Fibroblast of lung (primary cell): ENCODE measurements around the gene ZNF521. TPM values are rescaled to one million over a fixed set of nuclear protein-coding genes. Genes with fewer than 3 reads are reported as not detected.
A peak's percentile ranks its signal among the peaks of the same experiment; 100 is the strongest.

Experiments used
- DNase-seq, 2 donors: peaks; one replicate each; pipeline versions ENCODE4 v3.0.0 to v3.0.0-alpha.2; 2010; ENCODE audit warnings: low read depth in 2 of 2
- H2AFZ ChIP-seq: 2 replicates; pipeline ENCODE4 v1.5.1; 2012; ENCODE audit warnings: low read length, control low read depth, inconsistent platforms
- H3K27ac ChIP-seq: 2 replicates; pipeline ENCODE4 v1.5.1; 2011; ENCODE audit warnings: low read length, control low read depth; ENCODE audit not compliant: insufficient read depth
- H3K27me3 ChIP-seq: 2 replicates; pipeline ENCODE4 v1.5.1; 2011; ENCODE audit warnings: mild to moderate bottlenecking, low read length; ENCODE audit not compliant: control insufficient read depth, insufficient read depth
- H3K36me3 ChIP-seq: 2 replicates; pipeline ENCODE4 v1.5.1; 2011; ENCODE audit warnings: low read length; ENCODE audit not compliant: control insufficient read depth, insufficient read depth
- H3K4me1 ChIP-seq: 2 replicates; pipeline ENCODE4 v1.5.1; 2011; ENCODE audit warnings: low read length; ENCODE audit not compliant: control insufficient read depth, insufficient read depth; ENCODE audit errors: extremely low read depth
- H3K4me2 ChIP-seq: 2 replicates; pipeline ENCODE4 v1.5.1; 2011; ENCODE audit warnings: low read length, control low read depth; ENCODE audit not compliant: insufficient read depth; ENCODE audit errors: extremely low read depth
- H3K4me3 ChIP-seq, 4 experiments: fragments of 200-600 bp in 1 of 4; sonication (generic) in 1 of 4; replicated peaks in 1 of 4; 2 replicates each; pipeline ENCODE4 v1.5.1; 2011 to 2016; ENCODE audit warnings: low read length in 4 of 4, low read depth in 3 of 4, mild to moderate bottlenecking in 3 of 4, control low read depth in 2 of 4, inconsistent platforms in 1 of 4, mixed read lengths in 1 of 4; ENCODE audit not compliant: insufficient read depth in 1 of 4; ENCODE audit errors: control extremely low read depth in 1 of 4
- H3K79me2 ChIP-seq: 2 replicates; pipeline ENCODE4 v1.5.1; 2012; ENCODE audit warnings: mild to moderate bottlenecking, low read length, inconsistent platforms; ENCODE audit not compliant: control insufficient read depth, insufficient read depth
- H3K9ac ChIP-seq: 2 replicates; pipeline ENCODE4 v1.5.1; 2011; ENCODE audit warnings: mild to moderate bottlenecking, low read length, control low read depth; ENCODE audit not compliant: insufficient read depth
- H3K9me3 ChIP-seq: 2 replicates; pipeline ENCODE4 v1.5.1; 2012; ENCODE audit warnings: low read depth, low read length; ENCODE audit not compliant: control insufficient read depth, insufficient read depth
- H4K20me1 ChIP-seq: 2 replicates; pipeline ENCODE4 v1.5.1; 2011; ENCODE audit warnings: low read length; ENCODE audit not compliant: control insufficient read depth, insufficient read depth; ENCODE audit errors: extremely low read depth
- EZH2 ChIP-seq: IDR thresholded peaks from 2 replicates; pipeline ENCODE4 v1.5.1; 2012; ENCODE audit warnings: low read length, control low read depth, mild to moderate bottlenecking; ENCODE audit errors: missing control alignments
- polyA plus RNA-seq, 2 donors: library from polyadenylated mRNA; depleted of rRNA in 1 of 2; stranded (reverse) in 1 of 2; unstranded in 1 of 2; fragments of >200 nt; gene quantifications; 2 replicates each; pipeline ENCODE4 v1.2.1, GENCODE V29; 2011 to 2012; ENCODE audit warnings: missing spikeins in 1 of 2
- total RNA-seq: library from RNA; depleted of rRNA; stranded (reverse); fragments of >200 nt; gene quantifications from 2 replicates; pipeline ENCODE4 v1.2.1, GENCODE V29; 2014
- TF ChIP-seq, protein P1 (sequence below), 2 donors: IDR thresholded peaks in 1 of 2; conservative IDR thresholded peaks in 1 of 2; 1 replicate in 1 of 2; 2 replicates in 1 of 2; pipeline ENCODE4 v1.5.1; 2011 to 2012; ENCODE audit warnings: low read length in 2 of 2, control low read depth in 1 of 2, inconsistent platforms in 1 of 2, low read depth in 1 of 2, mild to moderate bottlenecking in 1 of 2

ZNF521 gene
- total and polyA plus RNA-seq, 2 donors (not counting 1 experiment from before 2014, with no cell fraction given), result 25.2 to 43.6 TPM

DNA sequence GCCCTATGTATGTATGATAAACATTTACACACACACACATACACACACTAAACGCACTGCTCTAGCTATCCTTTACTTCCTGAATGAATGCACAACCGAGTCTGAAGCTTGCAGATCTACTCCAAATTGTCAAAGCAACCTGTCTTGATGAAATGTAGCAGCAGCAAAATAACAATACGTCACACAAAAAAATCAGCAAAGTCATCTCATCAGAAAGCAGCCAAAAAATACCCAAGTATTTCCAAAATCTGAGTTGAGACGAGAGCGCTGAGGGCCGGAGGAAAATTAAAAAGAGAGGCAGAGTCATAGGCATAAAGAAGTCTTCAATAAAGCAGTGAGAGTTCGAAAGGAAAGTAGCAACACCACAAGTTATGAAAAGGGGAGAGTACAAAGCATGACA is 67.7 kb downstream of the ZNF521 start:
- DNase-seq, result no peak
- Histone ChIP-seq H3K9ac (no peak overlapping the region), H2AFZ (no peak overlapping the region), H3K9me3 (no peaks in the 10 kb centered on the region), H4K20me1 (no peaks in the 10 kb centered on the region), H3K79me2 (no peaks in the 10 kb centered on the region), H3K4me1 (peaks cover 27% of the 10 kb centered on the region), H3K4me2 (peak overlapping the region; percentile 55), H3K36me3 (no peaks in the 10 kb centered on the region), H3K27ac (peak overlapping the region; percentile 29), H3K4me3 (peak overlapping the region in 1 of 4 experiments; percentile 2), H3K27me3 (no peaks in the 10 kb centered on the region)
- no peak for TF ChIP-seq EZH2
- TF ChIP-seq, protein P1, sequence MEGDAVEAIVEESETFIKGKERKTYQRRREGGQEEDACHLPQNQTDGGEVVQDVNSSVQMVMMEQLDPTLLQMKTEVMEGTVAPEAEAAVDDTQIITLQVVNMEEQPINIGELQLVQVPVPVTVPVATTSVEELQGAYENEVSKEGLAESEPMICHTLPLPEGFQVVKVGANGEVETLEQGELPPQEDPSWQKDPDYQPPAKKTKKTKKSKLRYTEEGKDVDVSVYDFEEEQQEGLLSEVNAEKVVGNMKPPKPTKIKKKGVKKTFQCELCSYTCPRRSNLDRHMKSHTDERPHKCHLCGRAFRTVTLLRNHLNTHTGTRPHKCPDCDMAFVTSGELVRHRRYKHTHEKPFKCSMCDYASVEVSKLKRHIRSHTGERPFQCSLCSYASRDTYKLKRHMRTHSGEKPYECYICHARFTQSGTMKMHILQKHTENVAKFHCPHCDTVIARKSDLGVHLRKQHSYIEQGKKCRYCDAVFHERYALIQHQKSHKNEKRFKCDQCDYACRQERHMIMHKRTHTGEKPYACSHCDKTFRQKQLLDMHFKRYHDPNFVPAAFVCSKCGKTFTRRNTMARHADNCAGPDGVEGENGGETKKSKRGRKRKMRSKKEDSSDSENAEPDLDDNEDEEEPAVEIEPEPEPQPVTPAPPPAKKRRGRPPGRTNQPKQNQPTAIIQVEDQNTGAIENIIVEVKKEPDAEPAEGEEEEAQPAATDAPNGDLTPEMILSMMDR (conservative IDR thresholded peaks at IDR 0.05 in 1 of 2, IDR thresholded peaks at IDR 0.05 in 1 of 2; ENCODE audit: low read depth in 1 of 2, low read length in 2 of 2), result no peak

DNA sequence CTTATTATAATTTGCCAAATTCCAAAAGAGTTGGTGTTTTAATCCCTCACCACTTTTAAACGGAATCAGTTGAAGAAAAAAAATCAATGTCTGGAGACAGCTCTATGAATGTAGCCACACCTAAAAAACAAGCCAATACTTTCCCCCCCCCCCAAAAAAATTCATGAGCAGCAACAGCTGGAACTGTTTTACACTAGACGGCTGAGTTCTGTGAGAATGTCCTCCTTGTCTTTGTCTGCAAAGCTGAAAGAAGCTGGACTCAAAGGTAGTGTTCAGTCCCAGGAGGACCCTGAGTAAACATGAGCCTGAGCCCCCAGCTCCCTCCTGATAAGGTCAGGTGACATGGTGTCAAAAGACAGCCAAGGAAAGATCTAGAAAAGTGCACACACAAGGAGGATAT is 68.2 kb downstream of the ZNF521 start:
- no peak overlapping the region for H3K9ac ChIP-seq
- no peaks in the 10 kb centered on the region for H3K27me3 ChIP-seq
- H3K36me3 ChIP-seq, result no peaks in the 10 kb centered on the region
- H3K4me2 ChIP-seq, result peak overlapping the region; percentile 26
- H3K4me1 ChIP-seq, result peaks cover 29% of the 10 kb centered on the region
- no peak for DNase-seq
- no peak overlapping the region for H3K4me3 ChIP-seq
- H3K27ac ChIP-seq, result no peak overlapping the region
- no peak overlapping the region for H2AFZ ChIP-seq
- H4K20me1 ChIP-seq, result no peaks in the 10 kb centered on the region
- no peaks in the 10 kb centered on the region for H3K9me3 ChIP-seq
- H3K79me2 ChIP-seq, result no peaks in the 10 kb centered on the region
- TF ChIP-seq, protein P1 (conservative IDR thresholded peaks at IDR 0.05 in 1 of 2, IDR thresholded peaks at IDR 0.05 in 1 of 2; ENCODE audit: low read depth in 1 of 2, low read length in 2 of 2), result no peak

GRCh38 chr18:25282896-25283703 is 68.9 kb downstream of the ZNF521 start:
- TF ChIP-seq EZH2, result no peak
- TF ChIP-seq, protein P1 (conservative IDR thresholded peaks at IDR 0.05 in 1 of 2, IDR thresholded peaks at IDR 0.05 in 1 of 2; ENCODE audit: low read depth in 1 of 2, low read length in 2 of 2), result no peak
- Histone ChIP-seq H3K27ac (no peak overlapping the region), H3K27me3 (no peaks in the 10 kb centered on the region), H3K4me2 (no peak overlapping the region), H3K9me3 (no peaks in the 10 kb centered on the region), H3K79me2 (no peaks in the 10 kb centered on the region), H2AFZ (no peak overlapping the region), H3K4me1 (peaks cover 27% of the 10 kb centered on the region), H3K9ac (no peak overlapping the region), H4K20me1 (no peaks in the 10 kb centered on the region), H3K4me3 (no peak overlapping the region), H3K36me3 (no peaks in the 10 kb centered on the region)
- no peak for DNase-seq
